Body of pancreas (tissue), 4 donors: Measurements from ENCODE around the gene ACAD10. TPM values are rescaled to one million over a fixed set of nuclear protein-coding genes. Genes with fewer than 3 reads are reported as not detected.

Experiments
- ATAC-seq: fragments of 150-250 bp; one replicate; pipeline ENCODE4 v1.9.1; 2016
- DNase-seq, 4 donors: peaks; one replicate each; pipeline ENCODE4 v3.0.0-alpha.2; 2019
- H3K27ac ChIP-seq, 4 donors: fragments of 200-600 bp; sonication (generic); 1 replicate in 3 of 4; 2 replicates in 1 of 4; pipeline versions ENCODE4 v1.5.1 to v1.6.1; 2016 to 2019; ENCODE audit warnings: mild to moderate bottlenecking in 1 of 4, mixed read lengths in 1 of 4, moderate library complexity in 1 of 4
- H3K27me3 ChIP-seq, 2 donors: fragments of 200-600 bp; sonication (generic); one replicate each; pipeline ENCODE4 v1.6.0; 2016; ENCODE audit warnings: mild to moderate bottlenecking in 1 of 2
- H3K36me3 ChIP-seq, 2 donors: fragments of 200-600 bp; sonication (generic); replicated peaks in 1 of 2; 2 replicates each; pipeline ENCODE4 v1.5.1; 2016; ENCODE audit warnings: low read depth in 2 of 2; ENCODE audit not compliant: insufficient read depth in 1 of 2
- H3K4me1 ChIP-seq: fragments of 200-600 bp; sonication (generic); one replicate; pipeline ENCODE4 v1.6.0; 2016
- H3K4me3 ChIP-seq, 2 donors: fragments of 200-600 bp; sonication (generic); 1 replicate in 1 of 2; 2 replicates in 1 of 2; pipeline ENCODE4 v1.5.1; 2016 to 2019
- H3K9me3 ChIP-seq, 3 donors: fragments of 200-600 bp; sonication (generic); 1 replicate in 2 of 3; 2 replicates in 1 of 3; pipeline ENCODE4 v1.5.1; 2016
- POLR2A ChIP-seq, 3 donors: fragments of 450-650 bp; IDR thresholded peaks; one replicate each; pipeline ENCODE4 v1.6.1; 2016; ENCODE audit warnings: antibody characterized with exemption in 3 of 3, mild to moderate bottlenecking in 2 of 3
- WGBS, 2 donors: methylation state at CpG; one replicate each; pipeline ENCODE4 v1.1.5; 2017; 5-methylcytosine and 5-hydroxymethylcytosine counted together
- intact Hi-C: fragments of 100-400 bp; cut with DNase I; formaldehyde crosslinking; loops from one replicate; pipeline ENCODE4 v1.15.1; 2023
- total RNA-seq, 2 donors: library from RNA; depleted of rRNA; stranded (reverse); fragments of >200 nt; gene quantifications; one replicate each; pipeline ENCODE4 v1.1.0, GENCODE V29; 2016
- TF ChIP-seq, protein P1 (sequence below), 7 experiments: fragments of 450-650 bp in 4 of 7; fragments of 200-600 bp in 3 of 7; sonication (generic) in 3 of 7; IDR thresholded peaks; one replicate each; pipeline ENCODE4 v1.5.1; 2016 to 2019; ENCODE audit warnings: antibody characterized with exemption in 7 of 7

The ACAD10 gene
- total RNA-seq, 2 donors from 2014 or later: 20.8 to 35.3 TPM

DNA sequence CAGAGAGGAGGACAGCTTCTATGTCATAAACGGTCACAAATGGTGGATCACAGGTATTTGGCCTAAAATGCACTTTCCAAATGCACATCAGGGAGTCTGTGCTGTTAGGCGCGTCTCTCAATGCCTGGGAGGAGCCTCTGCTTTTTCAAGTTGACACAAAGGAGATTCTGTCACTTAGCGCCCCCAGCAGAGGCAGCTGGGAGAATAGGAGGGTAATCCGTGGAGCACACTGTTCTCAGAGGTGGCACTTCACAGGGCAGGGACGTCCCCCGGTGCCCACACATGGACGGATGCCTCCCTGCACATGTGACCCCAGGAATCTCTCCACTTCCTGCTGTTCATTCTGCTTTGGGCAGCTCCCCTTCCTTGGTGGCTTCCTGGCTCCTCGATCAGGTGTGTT, 61.5 kb downstream of the ACAD10 start:
- no peak overlapping the region for H3K27ac ChIP-seq
- H3K4me1 ChIP-seq: no peaks in the 10 kb centered on the region
- WGBS, 2 donors: 86 to 90% methylated on average over 4 to 9 of the region's 9 CpGs
- DNase-seq (no peak), ATAC-seq (no peak)
- H3K4me3 ChIP-seq: no peak overlapping the region
- TF ChIP-seq POLR2A (IDR thresholded peaks at IDR 0.05): no peak
- TF ChIP-seq, protein P1, sequence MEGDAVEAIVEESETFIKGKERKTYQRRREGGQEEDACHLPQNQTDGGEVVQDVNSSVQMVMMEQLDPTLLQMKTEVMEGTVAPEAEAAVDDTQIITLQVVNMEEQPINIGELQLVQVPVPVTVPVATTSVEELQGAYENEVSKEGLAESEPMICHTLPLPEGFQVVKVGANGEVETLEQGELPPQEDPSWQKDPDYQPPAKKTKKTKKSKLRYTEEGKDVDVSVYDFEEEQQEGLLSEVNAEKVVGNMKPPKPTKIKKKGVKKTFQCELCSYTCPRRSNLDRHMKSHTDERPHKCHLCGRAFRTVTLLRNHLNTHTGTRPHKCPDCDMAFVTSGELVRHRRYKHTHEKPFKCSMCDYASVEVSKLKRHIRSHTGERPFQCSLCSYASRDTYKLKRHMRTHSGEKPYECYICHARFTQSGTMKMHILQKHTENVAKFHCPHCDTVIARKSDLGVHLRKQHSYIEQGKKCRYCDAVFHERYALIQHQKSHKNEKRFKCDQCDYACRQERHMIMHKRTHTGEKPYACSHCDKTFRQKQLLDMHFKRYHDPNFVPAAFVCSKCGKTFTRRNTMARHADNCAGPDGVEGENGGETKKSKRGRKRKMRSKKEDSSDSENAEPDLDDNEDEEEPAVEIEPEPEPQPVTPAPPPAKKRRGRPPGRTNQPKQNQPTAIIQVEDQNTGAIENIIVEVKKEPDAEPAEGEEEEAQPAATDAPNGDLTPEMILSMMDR (IDR thresholded peaks at IDR 0.05): no peak
- H3K27me3 ChIP-seq: no peaks in the 10 kb centered on the region
- intact Hi-C loops: loop anchor here (5.0 kb wide), 1 partner anchor 45 kb away; no protein-coding TSS in a partner anchor
- no peaks in the 10 kb centered on the region for H3K9me3 ChIP-seq
- H3K36me3 ChIP-seq: peaks cover 7 to 10% of the 10 kb centered on the region in 2 donors

DNA sequence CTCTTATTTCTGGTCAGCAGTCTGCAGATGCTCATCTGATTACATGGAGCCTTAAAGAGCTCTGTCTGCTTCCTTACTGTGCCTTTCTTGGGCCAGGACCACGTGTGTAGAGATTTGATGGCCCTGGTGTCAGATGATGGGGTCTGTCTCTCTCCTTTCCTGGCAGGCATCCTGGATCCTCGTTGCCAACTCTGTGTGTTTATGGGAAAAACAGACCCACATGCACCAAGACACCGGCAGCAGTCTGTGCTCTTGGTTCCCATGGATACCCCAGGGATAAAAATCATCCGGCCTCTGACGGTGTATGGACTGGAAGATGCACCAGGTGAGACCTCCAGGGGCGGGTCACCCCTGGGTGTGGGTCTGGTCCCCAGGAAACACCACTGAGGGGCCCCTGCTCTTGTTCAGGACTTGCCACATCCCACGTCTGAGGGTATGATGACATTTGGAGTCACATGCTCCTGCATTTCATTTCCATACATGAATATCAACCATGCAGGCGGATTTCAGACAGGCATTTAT, 62.4 kb downstream of the ACAD10 start:
- Histone ChIP-seq H3K27me3 (no peaks in the 10 kb centered on the region), H3K9me3 (no peaks in the 10 kb centered on the region), H3K27ac (no peak overlapping the region), H3K4me3 (no peak overlapping the region), H3K36me3 (peaks cover 7 to 10% of the 10 kb centered on the region in 2 donors), H3K4me1 (peaks cover 2% of the 10 kb centered on the region)
- intact Hi-C loops: loop anchor here (5.0 kb wide), 1 partner anchor 44 kb away; no protein-coding TSS in a partner anchor
- 80 to 89% methylated on average over 6 to 8 of the region's 8 CpGs for WGBS, 2 donors
- no peak for ATAC-seq
- no peak for DNase-seq
- TF ChIP-seq, protein P1 (IDR thresholded peaks at IDR 0.05): no peak
- TF ChIP-seq POLR2A (IDR thresholded peaks at IDR 0.05): no peak

DNA sequence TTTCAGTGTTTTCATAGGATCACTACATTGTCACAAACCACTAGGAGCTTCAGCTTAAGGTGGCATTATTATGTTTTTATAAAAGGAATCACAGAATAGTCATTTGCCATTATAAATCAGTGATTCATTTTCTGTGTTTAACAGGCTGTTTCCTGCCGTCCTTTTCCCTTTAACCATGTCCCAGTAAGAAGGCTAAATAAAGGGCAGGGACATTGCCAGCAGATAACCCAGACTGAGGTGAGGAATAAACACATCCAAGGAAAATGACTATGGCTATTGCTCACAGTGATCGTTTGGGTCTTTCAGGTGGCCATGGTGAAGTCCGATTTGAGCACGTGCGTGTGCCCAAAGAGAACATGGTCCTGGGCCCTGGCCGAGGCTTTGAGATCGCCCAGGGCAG, 63.0 kb downstream of the ACAD10 start:
- intact Hi-C loops: loop anchor here (5.0 kb wide), 1 partner anchor 43 kb away; no protein-coding TSS in a partner anchor
- Histone ChIP-seq H3K27ac (no peak overlapping the region), H3K4me3 (no peak overlapping the region), H3K9me3 (no peaks in the 10 kb centered on the region), H3K36me3 (peaks cover 7 to 10% of the 10 kb centered on the region in 2 donors), H3K4me1 (peaks cover 7% of the 10 kb centered on the region), H3K27me3 (no peaks in the 10 kb centered on the region)
- WGBS, 2 donors: 85 to 86% methylated on average over 7 of the region's 7 CpGs
- ATAC-seq (no peak), DNase-seq (no peak)
- no peak for TF ChIP-seq POLR2A (IDR thresholded peaks at IDR 0.05)
- TF ChIP-seq, protein P1 (IDR thresholded peaks at IDR 0.05): no peak

DNA sequence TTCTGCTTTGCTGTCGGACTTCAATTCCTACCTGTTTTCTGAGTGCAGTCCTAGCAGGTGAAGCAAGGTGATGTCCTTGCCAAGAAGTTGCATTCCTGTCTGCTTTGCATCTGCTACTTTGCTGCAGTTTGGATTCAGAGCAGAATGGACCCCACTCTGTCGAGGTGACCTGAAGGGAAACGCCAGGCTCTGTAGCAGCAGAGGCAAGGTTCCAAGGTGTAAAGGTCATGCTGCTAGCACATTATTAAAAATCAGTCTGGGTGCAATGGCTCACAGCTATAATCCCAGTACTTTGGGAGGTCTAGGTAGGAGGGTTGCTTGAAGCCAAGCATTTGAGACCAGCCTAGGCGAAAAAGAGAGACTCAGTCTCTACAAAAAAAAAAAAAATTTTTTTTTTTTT, 63.5 kb downstream of the ACAD10 start:
- DNase-seq: no peak
- Histone ChIP-seq H3K4me1 (peaks cover 11% of the 10 kb centered on the region), H3K4me3 (no peak overlapping the region), H3K9me3 (no peaks in the 10 kb centered on the region), H3K36me3 (peaks cover 7 to 10% of the 10 kb centered on the region in 2 donors), H3K27me3 (no peaks in the 10 kb centered on the region), H3K27ac (no peak overlapping the region)
- TF ChIP-seq POLR2A (IDR thresholded peaks at IDR 0.05): no peak
- TF ChIP-seq, protein P1 (IDR thresholded peaks at IDR 0.05): no peak
- intact Hi-C loops: loop anchor here (5.0 kb wide), 1 partner anchor 43 kb away; no protein-coding TSS in a partner anchor
- WGBS, 2 donors: 55 to 79% methylated on average over 4 of the region's 4 CpGs
- no peak for ATAC-seq
